RWPE1 (cell line): ENCODE results near the gene SBK2.
A peak's percentile ranks its signal among the peaks of the same experiment; 100 is the strongest.

Experiments used
- CTCF ChIA-PET: fragments of 350-600 bp; sonication (Branson Sonifier 250); formaldehyde crosslinking; extraction: SDS; loops from one replicate; lab custom pipeline; 2021; lab: Yijun Ruan, JAX
- POLR2A ChIA-PET: fragments of 400-600 bp; formaldehyde crosslinking; extraction: SDS; loops from one replicate; lab custom pipeline; 2020; ENCODE audit warnings: antibody characterized with exemption; ENCODE audit not compliant: low non-redundant PET; lab: Yijun Ruan, JAX
- DNase-seq: peaks from one replicate; pipeline ENCODE4 v3.0.0; 2012; ENCODE audit warnings: low spot score
- H3K27ac ChIP-seq: fragments of 450-650 bp; 2 replicates; pipeline ENCODE4 v1.5.1; 2017
- TF ChIP-seq, protein P1 (sequence below): fragments of 450-650 bp; conservative IDR thresholded peaks from 2 replicates; pipeline ENCODE4 v1.5.1; 2017; ENCODE audit warnings: low read depth, mild to moderate bottlenecking

The SBK2 gene

GRCh38 chr19:55546822-55547614, 10.1 kb upstream of the SBK2 start:
- POLR2A ChIA-PET, result interaction anchor here (0.5 to 0.8 kb wide), 3 partner anchors 15 to 58 kb away, joined by 3 to 5 read pairs (median 4); partner anchors contain the start of gene ZNF524
- peak overlapping the region; percentile 5; the same call in 1 of the 2 replicates for H3K27ac ChIP-seq
- CTCF ChIA-PET, result no interaction called here
- TF ChIP-seq, protein P1, sequence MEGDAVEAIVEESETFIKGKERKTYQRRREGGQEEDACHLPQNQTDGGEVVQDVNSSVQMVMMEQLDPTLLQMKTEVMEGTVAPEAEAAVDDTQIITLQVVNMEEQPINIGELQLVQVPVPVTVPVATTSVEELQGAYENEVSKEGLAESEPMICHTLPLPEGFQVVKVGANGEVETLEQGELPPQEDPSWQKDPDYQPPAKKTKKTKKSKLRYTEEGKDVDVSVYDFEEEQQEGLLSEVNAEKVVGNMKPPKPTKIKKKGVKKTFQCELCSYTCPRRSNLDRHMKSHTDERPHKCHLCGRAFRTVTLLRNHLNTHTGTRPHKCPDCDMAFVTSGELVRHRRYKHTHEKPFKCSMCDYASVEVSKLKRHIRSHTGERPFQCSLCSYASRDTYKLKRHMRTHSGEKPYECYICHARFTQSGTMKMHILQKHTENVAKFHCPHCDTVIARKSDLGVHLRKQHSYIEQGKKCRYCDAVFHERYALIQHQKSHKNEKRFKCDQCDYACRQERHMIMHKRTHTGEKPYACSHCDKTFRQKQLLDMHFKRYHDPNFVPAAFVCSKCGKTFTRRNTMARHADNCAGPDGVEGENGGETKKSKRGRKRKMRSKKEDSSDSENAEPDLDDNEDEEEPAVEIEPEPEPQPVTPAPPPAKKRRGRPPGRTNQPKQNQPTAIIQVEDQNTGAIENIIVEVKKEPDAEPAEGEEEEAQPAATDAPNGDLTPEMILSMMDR, result no peak
- DNase-seq, result no peak

DNA sequence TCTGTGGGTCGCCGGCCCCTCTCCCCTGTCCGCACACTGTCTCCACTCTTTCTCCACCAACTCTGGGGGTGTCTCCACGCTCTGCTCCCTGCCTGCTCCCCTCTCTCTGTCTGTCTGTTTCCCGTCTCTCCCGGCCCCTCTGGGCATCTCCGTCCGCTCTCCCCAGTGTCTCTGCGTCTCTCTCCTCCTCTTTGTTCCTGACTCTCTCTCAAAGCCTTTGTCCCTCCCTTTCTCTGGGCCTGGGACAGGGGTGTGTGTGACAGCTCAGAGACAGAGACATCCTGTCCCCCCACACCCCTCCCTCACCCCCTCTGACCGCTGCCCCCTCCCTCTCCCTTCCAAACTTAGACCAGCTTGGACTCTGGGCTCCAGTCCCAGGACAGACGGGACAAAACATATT, 9.1 kb upstream of the SBK2 start:
- no peak for DNase-seq
- CTCF ChIA-PET, result no interaction called here
- POLR2A ChIA-PET, result no interaction called here
- TF ChIP-seq, protein P1, result no peak
- no peak overlapping the region for H3K27ac ChIP-seq

DNA sequence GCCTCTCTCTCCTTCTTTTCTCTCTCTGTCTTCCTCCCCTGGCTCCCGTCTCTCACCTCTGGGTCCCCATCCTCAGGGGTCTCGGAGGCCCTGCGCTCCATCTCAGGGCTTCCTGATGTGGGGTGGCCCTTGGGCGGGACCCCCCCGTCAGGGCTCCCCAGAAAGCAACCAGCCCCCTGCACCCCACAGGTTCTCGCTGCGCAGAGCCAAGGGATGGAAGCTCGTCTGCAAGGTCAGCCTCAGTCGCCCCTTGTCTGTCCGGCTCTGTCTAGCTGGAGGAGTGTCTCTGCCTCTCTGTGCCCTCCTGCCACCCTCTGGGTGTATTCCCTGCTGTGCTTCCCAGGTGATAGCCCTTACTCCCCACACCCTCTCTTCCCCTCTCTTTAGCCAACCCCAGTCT, 8.5 kb upstream of the SBK2 start, which contains the start of gene SBK3:
Gene SBK3 (minus strand): TSS at position 101 of the 400 bp plus-strand sequence. CDS start 0 bp downstream, at position 101.
- DNase-seq, result no peak
- no peak within 1 kb of the TSS for H3K27ac ChIP-seq

DNA sequence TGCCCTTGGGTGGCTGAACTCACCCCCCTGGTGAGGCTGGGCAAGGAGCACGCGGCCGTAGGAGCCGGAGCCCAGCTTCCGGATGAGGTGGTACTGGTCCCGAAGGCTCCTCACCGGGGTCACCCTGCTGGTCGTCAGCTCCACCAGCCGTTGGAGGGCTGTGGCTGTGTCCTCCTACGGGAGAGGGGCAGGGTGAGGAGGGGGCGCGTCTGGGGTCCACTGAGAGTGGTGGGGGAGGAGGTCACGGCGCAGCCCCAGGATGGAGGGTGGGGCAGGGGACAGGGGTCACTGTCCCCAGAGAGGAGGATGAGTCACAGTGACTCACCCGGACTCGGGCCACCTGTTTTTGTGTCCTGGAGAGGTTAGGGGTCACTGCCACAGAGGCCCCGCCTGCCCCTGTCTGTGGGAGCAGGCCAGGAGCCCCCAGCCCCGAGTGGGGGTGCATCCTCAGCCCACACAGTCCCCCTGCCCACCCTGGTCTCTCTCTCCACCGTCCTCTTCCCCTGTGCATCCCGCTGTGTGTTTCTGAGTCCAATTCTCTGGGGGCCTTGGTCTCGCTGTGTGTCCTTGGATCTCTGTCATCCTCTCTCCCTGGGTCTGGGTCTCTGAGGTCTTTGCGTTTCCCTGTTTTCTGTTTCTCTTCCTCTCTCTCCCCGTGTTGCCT, 8.0 kb upstream of the SBK2 start:
- DNase-seq, result no peak
- no peak overlapping the region for H3K27ac ChIP-seq
- ChIA-PET CTCF (no interaction called here), POLR2A (no interaction called here)
- TF ChIP-seq, protein P1, result no peak

More for the DNA sequence above, 8.5 kb upstream of the SBK2 start, which contains the start of gene SBK3:
- ChIA-PET POLR2A (no interaction called here), CTCF (no interaction called here)
- TF ChIP-seq, protein P1, result no peak

GRCh38 chr19:55544014-55544413, 7.1 kb upstream of the SBK2 start:
- no peak for DNase-seq
- ChIA-PET POLR2A (no interaction called here), CTCF (interaction anchor here (0.6 kb wide), 1 partner anchor 90 kb away, joined by 5 read pairs; no protein-coding TSS in a partner anchor)
- no peak overlapping the region for H3K27ac ChIP-seq
- TF ChIP-seq, protein P1, result no peak

DNA sequence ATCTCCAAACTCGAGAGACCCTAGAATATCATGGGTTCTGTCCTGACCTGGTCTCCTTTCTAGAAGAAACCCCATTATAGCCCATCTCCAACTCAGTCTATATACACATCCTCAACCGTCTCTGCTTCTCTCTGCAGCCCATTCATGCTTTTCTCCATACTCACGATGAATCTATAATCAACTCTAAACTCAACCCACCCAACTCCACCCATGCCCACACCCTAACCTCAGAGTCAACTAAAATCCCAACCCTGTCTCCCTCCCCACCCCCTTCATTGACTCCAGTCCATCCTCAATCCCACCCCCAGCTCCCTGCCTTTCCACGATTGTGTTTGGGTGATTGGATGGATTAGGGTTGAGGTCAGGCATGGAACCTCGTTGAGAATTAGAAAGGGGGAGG, 6.6 kb upstream of the SBK2 start:
- CTCF ChIA-PET, result interaction anchor here (0.6 kb wide), 1 partner anchor 90 kb away, joined by 5 read pairs; no protein-coding TSS in a partner anchor
- TF ChIP-seq, protein P1, result no peak
- DNase-seq, result no peak
- H3K27ac ChIP-seq, result no peak overlapping the region
- POLR2A ChIA-PET, result no interaction called here
